ENCODE results near the gene SMARCA2.

Gene SMARCA2

DNA sequence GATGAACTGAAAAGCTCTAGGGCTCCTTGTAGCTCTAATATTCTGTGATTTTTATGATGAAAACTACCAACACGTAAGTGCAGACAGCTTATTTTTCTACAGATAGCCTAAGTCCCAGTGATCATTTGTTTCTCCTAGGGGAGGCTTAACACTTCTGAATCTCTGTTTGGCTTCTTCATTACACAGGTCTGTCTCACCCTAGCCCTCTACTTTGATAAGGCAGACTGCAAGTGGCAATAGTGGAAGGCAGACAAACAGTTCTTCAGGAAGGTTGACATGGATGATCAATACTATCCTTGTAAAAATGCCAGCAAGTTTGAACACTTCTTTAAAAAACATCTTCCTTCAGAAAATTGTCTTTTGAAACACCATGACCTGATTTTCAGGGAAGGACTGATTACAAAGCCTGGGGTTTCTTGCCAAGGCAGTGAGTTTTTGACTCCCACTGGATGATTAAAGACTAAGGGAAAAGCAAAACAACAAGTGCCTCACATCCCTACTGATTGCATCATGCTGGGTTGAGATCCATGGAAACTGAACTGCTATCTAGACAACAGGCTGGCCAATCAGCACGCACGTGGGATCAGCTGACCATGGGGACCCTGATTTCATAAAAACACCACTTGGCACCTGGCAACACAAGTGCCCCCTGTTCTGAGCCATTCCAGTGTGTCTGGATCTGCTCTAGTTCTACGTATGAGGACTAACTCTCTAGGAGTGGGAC, 212.2 kb downstream of the SMARCA2 start:
- DNase-seq = no peak

DNA sequence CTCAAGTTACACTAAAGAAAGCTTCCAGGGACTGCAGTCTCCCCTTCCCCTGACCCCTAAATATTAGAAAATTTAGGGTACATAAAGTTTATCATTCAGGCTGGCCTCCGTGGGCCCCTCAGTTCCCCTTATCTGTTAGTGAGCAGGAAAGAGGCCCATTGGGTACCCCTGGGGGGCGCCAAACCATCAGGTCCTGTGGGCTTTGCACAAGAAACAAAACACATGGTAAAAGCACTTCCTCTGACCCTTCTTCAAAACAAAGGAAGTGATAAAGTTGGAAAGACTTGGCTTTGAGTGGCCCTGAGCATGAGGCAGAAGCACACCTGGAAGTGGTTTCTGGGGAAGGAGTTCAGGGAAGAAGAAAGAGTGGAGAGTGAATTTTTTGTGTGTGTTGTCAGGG, 213.0 kb downstream of the SMARCA2 start:
- DNase-seq = peak; percentile 45

DNA sequence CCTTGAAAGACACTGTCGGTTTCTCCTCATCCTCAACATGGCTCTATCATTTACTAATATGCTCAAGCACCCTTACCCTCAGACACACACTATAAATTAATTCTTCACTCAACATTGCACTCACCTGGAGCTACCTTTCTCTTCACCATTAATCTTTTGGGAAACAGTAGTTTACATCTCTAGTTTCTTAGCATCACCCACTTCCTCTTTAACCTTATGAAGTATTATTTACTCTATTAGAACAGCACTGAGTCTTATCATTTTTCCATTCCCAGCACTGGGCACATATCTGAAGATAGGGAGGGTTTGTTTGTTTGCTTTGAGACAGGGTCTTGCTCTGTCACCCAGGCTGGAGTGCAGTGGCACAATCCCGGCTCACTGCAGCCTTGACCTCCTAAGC, 213.5 kb downstream of the SMARCA2 start:
- no peak for DNase-seq

DNA sequence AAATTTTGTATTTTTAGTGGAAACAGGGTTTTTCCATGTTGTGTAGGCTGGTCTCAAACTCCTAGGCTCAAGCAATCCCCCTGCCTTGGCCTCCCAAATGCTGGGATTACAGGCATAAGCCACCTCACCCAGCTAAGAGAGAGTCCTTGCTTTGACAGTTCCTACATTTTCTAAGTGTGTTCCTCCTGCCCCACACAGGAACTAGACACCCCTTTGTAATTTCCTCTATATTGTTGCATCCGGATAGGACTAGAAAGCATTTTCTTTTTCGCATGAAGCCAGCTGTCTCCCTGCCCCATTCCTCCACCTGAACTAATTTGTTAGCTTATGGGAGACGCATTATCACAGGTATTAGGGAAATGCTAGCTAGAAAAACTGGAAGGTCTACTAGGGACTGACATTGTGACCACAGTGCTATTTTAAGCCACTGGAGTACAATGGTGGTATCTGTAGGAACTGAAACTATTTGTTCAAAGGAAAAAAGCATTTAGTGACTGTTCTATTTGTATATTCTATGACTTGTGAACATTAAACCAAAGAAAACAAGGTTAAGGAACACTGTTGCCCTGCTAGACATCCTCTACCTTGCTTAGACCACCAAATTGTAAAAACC, 214.1 kb downstream of the SMARCA2 start:
- DNase-seq = no peak

DNA sequence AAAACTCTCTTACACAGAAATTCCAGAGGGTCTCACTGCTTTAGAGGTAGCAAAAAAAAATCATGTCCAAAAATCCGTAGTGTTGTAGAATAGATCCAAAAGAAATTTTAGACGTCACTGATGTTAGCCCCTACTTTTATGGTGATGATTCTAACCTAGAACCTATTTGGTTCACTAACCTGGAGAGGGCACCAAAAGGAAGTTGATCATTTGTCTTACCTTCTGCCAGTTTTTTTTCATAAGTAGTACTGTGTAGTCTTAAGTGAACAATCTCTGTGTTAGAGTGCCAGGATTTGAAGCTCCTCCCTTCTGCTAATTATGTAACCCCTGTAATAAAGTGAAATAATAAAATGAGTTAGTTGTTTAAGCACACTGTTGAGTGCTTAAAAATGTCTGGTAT, 215.2 kb downstream of the SMARCA2 start:
- no peak for DNase-seq

DNA sequence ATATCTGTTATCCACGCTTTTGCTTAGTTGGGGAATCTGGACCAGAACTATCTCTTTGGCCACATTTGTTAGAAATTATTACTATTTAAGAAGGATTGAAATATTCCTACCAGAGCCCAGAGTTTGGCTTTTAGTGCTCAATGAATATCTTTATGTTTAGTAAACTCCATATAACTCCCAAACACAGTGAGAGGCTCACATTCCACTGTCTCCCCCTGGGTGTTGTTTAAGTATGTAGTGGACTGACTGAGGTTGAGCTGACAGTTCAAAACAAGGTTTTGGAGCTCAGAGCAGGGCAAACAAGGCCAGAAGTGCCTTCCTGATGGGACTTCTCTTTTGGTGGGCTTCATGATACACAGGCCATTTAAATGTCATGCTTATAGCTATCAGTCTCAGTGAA, 216.0 kb downstream of the SMARCA2 start:
- DNase-seq = no peak

DNA sequence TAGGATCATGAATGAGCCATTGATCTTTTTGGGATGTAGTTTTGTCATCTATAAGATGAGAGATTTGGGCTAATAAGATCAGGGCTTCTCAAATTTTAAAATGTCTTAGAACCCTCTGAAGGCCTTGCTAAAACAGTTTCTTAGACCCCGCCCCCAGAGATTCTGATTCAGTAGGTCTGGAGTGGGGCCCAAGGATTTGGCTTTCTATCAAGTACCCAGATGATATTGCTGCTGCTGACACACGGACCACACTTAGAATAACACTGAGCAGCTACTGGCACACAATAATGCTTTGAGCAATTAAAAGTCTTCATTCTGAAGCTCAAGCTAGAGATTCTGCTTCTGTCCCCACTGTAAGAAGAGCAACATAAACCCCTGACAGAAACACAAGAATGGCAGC, 216.7 kb downstream of the SMARCA2 start:
- no peak for DNase-seq

DNA sequence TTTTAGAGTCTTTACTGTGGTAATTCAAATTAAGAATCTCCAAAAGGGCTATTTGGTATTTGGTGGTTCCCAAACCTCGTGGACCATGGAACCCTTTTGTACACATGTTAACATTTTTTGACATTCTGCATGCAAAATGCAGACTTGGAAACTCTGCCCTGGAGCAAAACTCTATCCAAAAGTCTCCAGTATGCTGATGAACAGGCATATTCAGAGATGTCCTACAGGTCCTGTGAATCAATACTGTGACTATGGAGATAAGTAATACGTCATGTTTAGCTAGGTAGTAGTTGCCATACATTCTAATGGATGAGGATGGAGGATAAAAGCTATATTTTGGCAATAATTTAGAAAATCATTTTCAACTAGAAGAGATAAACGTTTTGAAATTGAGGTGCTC, 218.1 kb downstream of the SMARCA2 start:
- DNase-seq = no peak

DNA sequence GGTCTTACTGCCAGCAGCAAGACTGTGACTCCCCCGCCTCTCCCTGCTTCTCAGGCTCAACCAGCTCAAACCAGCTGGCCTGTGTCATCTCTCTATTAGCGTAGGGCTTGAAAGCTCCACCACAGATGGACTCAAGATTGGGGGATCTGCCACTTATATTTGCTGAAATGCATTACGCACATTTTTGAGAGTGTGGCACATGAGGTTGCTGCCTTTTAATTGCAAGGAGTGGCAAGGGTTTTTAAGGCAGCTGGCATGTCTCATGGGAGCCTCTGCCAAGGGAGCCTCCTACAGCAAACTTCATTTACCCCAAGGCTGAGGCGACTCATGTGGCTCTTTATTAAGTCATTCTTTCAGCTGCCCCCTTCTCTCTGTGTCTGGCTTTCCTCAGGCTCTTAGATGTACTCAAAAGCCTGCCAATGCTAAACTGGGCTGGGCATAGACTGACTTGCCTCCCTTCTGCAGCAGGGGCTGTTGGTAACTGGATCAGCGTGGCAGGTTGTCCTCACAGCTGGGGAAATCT, 219.3 kb downstream of the SMARCA2 start:
- DNase-seq = no peak

DNA sequence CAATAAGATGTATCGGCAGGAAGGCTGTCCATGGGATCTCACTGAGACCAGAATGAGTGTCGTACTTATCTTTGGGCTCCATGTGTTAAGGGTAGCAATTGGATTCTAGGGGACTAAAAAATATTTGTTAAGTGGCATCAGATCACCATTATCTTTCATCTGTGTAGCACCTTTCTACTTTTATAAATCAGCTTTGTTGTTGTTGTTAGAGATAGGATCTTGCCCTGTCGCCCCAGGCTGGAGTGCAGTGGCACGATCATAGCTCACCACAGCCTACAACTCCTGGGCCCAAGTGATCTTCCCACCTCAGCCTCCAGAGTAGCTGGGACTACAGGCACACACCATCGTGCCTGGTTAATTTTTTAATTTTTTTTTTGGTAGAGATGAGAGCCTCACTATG, 220.5 kb downstream of the SMARCA2 start:
- DNase-seq = no peak

DNA sequence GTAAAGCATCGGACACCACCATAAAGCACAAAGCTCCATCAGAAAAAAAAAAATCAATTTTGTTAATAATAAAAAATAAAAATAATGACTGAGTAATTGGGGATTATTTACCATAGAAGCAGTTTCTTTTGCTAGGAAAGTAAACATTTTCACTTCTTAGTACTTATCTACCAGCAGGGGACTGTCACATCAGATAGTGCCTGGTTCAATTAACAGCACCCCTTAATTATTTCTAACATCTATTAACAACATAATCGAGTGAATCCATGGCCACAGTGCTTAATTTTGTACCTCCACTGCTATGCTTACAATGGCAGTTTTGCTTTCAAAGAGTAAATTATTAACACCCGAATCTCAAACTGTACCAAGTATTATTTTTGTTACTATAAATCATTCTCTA, 221.7 kb downstream of the SMARCA2 start:
- no peak for DNase-seq

DNA sequence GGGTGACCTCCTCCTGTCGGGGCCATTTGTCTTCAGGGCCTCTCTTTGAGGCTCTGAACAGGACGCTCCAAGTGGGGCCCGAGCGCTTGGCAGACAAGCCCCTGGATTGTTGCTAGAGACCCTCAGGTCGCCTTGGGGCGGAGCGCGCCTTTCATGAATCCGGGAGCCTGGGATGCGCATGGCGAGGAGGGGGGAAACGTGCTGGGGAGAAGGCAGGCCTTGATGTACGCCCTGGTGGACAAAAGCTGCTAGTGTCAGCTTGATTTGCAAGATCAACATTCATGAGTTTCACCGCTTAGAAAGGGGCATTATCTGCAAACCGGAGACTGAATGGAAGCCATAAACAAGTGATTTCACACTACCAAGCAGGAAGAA, 226.3 kb downstream of the SMARCA2 start:
- DNase-seq = no peak

DNA sequence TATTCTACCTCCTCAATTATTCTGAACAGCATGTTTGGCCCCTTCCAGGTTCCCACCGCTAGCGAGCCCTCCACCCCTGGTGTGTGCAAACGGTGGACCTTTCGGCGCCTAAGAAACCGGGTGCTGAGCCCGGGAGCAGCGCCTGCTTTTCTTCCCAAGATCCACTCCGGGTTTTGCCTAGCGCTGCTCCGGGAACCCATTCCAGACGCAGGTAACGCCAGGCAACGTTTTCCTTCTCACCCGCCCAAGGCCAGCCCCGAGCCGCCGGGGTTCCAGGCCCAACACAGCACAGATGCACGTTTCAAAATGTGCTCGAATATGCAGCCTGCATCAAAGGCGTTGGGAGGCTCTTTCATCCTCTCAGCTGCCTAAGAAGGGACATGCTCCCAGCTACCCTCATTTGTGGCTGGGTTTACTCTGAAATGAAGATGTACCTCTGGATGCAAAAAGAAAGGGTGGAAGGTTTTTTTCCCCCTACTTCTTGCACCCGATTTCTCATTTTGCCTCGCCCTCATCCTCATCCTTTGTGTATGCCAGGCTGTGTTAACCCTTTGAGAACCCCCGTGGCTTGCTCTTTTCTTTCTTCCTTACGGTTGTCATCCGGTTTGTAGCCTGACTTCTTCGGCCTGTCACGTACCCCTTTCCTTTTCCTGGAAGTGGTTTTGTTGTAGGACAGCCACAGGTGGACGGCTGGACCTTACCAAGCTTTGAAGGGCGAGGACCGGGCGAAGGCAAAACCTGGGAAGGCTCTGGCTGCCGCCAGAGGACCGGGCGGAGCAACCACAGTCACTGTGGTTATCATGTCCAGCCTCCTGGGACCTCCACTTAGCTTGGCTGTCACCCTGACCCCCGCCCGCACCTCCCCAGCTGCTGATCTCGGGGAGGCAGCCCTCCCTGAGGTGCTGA, 226.9 kb downstream of the SMARCA2 start:
- peak; percentile 86 for DNase-seq

DNA sequence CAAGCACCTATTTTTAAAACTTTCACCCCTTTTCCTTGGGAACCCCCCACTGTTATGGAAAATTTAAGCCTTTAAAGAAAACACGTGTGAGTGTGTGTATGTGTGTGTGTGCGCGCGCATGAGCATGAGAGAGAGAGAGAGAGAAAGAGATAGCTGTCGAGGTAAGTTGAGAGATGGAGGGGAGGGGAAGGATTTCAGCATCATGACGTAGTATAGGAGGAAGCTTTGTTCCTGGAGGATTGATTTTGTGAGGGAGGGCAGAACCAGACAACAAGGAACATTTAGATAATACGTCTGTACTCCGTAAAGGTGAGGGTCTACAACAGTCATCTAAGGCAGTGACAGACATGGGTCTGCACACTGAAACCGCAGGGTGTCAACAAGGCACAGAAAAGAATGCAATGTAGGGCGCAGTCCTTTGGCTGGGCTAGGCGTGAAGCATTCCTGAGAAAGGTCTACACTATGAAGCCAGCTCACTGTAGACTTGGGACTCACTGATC, 227.7 kb downstream of the SMARCA2 start:
- DNase-seq = no peak
